K562 (cell line): ENCODE results near the gene VSIG4. TPM values are rescaled to one million over a fixed set of nuclear protein-coding genes. Genes with fewer than 3 reads are reported as not detected.

Experiments
- BHLHE40 ChIP-seq: IDR thresholded peaks from 2 replicates; pipeline ENCODE4 v1.6.1; 2011; ENCODE audit warnings: low read length, improper control_type of control experiment
- EWSR1 ChIP-seq: fragments of 450-650 bp; IDR thresholded peaks from 2 replicates; pipeline ENCODE4 v1.6.1; 2018; ENCODE audit warnings: borderline replicate concordance, mild to moderate bottlenecking, low read depth, moderate library complexity; ENCODE audit not compliant: partially characterized antibody
- KHSRP ChIP-seq: fragments of 450-650 bp; IDR thresholded peaks from 2 replicates; pipeline ENCODE4 v1.6.1; 2017
- KLF13 ChIP-seq: fragments of 450-650 bp; IDR thresholded peaks from 2 replicates; pipeline ENCODE4 v1.6.1; 2016; ENCODE audit warnings: missing genetic modification characterization, low read depth, mild to moderate bottlenecking, missing compliant biosample characterization, moderate library complexity, borderline replicate concordance
- NBN ChIP-seq: fragments of 450-650 bp; IDR thresholded peaks from 2 replicates; pipeline ENCODE4 v1.6.1; 2016; ENCODE audit warnings: low read depth, mild to moderate bottlenecking
- NFXL1 ChIP-seq: fragments of 450-650 bp; formaldehyde crosslinking; IDR thresholded peaks from 2 replicates; pipeline ENCODE4 v1.4.0; 2021; ENCODE audit warnings: mild to moderate bottlenecking
- POLR2AphosphoS2 ChIP-seq: IDR thresholded peaks from 2 replicates; pipeline ENCODE4 v1.6.1; 2012; ENCODE audit warnings: low read length, improper control_type of control experiment
- RBM25 ChIP-seq: fragments of 200-400 bp; formaldehyde crosslinking; IDR thresholded peaks from 2 replicates; pipeline ENCODE4 v1.6.1; 2018; ENCODE audit warnings: low read length, low read depth, moderate library complexity; ENCODE audit not compliant: severe bottlenecking
- ZKSCAN3 ChIP-seq: fragments of 250-450 bp; sonication (Bioruptor Pico); IDR thresholded peaks from 2 replicates; pipeline ENCODE4 v1.4.0; 2020
- ZNF584 ChIP-seq: fragments of 200-800 bp; sonication (Bioruptor generic); IDR thresholded peaks from 2 replicates; pipeline ENCODE4 v1.6.1; 2016; ENCODE audit warnings: low read depth, mild to moderate bottlenecking, missing genetic modification characterization, missing compliant biosample characterization
- polyA plus RNA-seq, 8 experiments: library from polyadenylated mRNA; depleted of rRNA in 4 of 8; stranded (reverse) in 5 of 8; unstranded in 3 of 8; fragments of >200 nt; fragmentation: Nextera tagmentation in 2 of 8; fragmentation: Illumina TruSeq in 1 of 8; extraction: Ambion mirVana in 2 of 8; extraction: Trizol in 1 of 8; gene quantifications; 2 replicates each; pipeline versions ENCODE4 v1.2.1 to v1.2.3, GENCODE V29; 2011 to 2014; ENCODE audit warnings: inconsistent platforms in 1 of 8, missing spikeins in 1 of 8
- total RNA-seq, 7 experiments: library from RNA; depleted of rRNA in 6 of 7; stranded (reverse); fragments of >200 nt in 6 of 7; fragmentation: Illumina TruSeq in 2 of 7; extraction: Trizol in 2 of 7; gene quantifications; 2 replicates each; pipeline versions ENCODE4 v1.2.1 to v1.2.3, GENCODE V29; 2011 to 2021; ENCODE audit warnings: low replicate concordance in 1 of 7
- TF ChIP-seq, protein P1 (sequence below): fragments of 250-450 bp; sonication (Bioruptor Pico); IDR thresholded peaks from 2 replicates; pipeline ENCODE4 v1.5.0; 2020; ENCODE audit warnings: mild to moderate bottlenecking
- TF ChIP-seq, protein P2 (sequence below): sonication (generic); formaldehyde crosslinking; IDR thresholded peaks from 2 replicates; pipeline ENCODE4 v1.5.0; 2020; ENCODE audit warnings: missing genetic modification reagents
- TF ChIP-seq, protein P3 (sequence below): fragments of 250-450 bp; sonication (Bioruptor Pico); IDR thresholded peaks from 2 replicates; pipeline ENCODE4 v1.4.0; 2020; ENCODE audit warnings: borderline replicate concordance
- TF ChIP-seq, protein P4 (sequence below): sonication (generic); formaldehyde crosslinking; IDR thresholded peaks from 2 replicates; pipeline ENCODE4 v1.8.0; 2023; ENCODE audit warnings: mild to moderate bottlenecking, missing genetic modification reagents
- TF ChIP-seq, protein P5 (sequence below): fragments of 250-450 bp; sonication (Bioruptor Pico); IDR thresholded peaks from 2 replicates; pipeline ENCODE4 v1.8.0; 2022; ENCODE audit warnings: inconsistent platforms
- TF ChIP-seq, protein P6 (sequence below): fragments of 450-650 bp; IDR thresholded peaks from 2 replicates; pipeline ENCODE4 v1.7.0; 2016; ENCODE audit warnings: borderline replicate concordance

The VSIG4 gene
- total and polyA plus RNA-seq, 9 of the 15 experiments (the other 6 are each of a cell fraction or from before 2014, with no cell fraction given): 0.22 to 1.6 (median 0.46) TPM; not detected in 1

DNA sequence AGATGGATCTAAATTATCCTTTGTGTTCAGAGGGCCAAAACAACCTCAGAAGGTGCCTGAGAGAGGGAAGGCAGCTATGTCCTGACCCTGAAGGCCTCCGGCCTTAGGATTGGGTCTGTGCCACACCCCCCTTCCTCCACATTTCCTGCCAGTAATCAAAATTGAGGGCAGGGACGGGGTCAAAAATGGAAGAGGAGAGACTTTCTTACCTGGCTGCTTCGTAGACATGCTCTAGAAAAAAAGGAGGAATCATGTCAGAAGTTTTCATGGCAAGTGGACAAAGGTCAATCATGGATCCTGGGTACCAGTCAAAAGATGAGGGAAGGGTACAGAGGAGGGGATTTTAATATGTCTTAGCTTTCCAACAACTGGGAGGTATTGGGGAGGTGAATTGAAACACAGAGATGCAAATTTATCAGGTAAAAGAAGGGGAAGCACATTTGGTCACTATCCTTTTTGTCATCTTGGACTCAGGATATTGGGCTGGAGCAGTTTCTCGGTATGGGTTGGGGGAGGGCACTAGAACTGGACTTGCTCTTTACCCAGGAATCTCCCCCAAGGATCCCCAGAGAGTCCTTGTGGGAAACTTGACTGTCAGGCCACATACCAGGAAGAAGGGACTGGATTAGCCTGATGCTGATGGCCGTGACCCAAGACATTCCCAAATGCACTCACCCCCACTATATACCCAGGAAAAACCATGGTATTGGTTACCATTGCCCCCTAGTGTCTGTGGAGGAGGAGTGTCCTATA, 17.1 kb downstream of the VSIG4 start (continued):
- TF ChIP-seq, protein P1, sequence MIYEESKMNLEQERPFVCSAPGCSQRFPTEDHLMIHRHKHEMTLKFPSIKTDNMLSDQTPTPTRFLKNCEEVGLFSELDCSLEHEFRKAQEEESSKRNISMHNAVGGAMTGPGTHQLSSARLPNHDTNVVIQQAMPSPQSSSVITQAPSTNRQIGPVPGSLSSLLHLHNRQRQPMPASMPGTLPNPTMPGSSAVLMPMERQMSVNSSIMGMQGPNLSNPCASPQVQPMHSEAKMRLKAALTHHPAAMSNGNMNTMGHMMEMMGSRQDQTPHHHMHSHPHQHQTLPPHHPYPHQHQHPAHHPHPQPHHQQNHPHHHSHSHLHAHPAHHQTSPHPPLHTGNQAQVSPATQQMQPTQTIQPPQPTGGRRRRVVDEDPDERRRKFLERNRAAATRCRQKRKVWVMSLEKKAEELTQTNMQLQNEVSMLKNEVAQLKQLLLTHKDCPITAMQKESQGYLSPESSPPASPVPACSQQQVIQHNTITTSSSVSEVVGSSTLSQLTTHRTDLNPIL: peak; percentile 57; the same call in 1 of the 2 replicates
- TF ChIP-seq, protein P2, sequence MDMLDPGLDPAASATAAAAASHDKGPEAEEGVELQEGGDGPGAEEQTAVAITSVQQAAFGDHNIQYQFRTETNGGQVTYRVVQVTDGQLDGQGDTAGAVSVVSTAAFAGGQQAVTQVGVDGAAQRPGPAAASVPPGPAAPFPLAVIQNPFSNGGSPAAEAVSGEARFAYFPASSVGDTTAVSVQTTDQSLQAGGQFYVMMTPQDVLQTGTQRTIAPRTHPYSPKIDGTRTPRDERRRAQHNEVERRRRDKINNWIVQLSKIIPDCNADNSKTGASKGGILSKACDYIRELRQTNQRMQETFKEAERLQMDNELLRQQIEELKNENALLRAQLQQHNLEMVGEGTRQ: no peak
- TF ChIP-seq, protein P3, sequence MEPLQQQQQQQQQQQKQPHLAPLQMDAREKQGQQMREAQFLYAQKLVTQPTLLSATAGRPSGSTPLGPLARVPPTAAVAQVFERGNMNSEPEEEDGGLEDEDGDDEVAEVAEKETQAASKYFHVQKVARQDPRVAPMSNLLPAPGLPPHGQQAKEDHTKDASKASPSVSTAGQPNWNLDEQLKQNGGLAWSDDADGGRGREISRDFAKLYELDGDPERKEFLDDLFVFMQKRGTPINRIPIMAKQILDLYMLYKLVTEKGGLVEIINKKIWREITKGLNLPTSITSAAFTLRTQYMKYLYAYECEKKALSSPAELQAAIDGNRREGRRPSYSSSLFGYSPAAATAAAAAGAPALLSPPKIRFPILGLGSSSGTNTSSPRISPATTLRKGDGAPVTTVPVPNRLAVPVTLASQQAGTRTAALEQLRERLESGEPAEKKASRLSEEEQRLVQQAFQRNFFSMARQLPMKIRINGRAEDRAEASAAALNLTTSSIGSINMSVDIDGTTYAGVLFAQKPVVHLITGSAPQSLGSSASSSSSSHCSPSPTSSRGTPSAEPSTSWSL (CRISPR knock-in tag): no peak
- TF ChIP-seq RBM25 (no peak), NFXL1 (no peak), ZKSCAN3 (CRISPR knock-in tag) (no peak), ZNF584 (CRISPR knock-in tag) (no peak), KLF13 (no peak), EWSR1 (no peak), POLR2AphosphoS2 (peak; percentile 54), BHLHE40 (no peak), NBN (peak; percentile 24; the same call in 1 of the 2 replicates), KHSRP (no peak)
- TF ChIP-seq, protein P4, sequence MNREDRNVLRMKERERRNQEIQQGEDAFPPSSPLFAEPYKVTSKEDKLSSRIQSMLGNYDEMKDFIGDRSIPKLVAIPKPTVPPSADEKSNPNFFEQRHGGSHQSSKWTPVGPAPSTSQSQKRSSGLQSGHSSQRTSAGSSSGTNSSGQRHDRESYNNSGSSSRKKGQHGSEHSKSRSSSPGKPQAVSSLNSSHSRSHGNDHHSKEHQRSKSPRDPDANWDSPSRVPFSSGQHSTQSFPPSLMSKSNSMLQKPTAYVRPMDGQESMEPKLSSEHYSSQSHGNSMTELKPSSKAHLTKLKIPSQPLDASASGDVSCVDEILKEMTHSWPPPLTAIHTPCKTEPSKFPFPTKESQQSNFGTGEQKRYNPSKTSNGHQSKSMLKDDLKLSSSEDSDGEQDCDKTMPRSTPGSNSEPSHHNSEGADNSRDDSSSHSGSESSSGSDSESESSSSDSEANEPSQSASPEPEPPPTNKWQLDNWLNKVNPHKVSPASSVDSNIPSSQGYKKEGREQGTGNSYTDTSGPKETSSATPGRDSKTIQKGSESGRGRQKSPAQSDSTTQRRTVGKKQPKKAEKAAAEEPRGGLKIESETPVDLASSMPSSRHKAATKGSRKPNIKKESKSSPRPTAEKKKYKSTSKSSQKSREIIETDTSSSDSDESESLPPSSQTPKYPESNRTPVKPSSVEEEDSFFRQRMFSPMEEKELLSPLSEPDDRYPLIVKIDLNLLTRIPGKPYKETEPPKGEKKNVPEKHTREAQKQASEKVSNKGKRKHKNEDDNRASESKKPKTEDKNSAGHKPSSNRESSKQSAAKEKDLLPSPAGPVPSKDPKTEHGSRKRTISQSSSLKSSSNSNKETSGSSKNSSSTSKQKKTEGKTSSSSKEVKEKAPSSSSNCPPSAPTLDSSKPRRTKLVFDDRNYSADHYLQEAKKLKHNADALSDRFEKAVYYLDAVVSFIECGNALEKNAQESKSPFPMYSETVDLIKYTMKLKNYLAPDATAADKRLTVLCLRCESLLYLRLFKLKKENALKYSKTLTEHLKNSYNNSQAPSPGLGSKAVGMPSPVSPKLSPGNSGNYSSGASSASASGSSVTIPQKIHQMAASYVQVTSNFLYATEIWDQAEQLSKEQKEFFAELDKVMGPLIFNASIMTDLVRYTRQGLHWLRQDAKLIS (CRISPR knock-in tag): no peak
- TF ChIP-seq, protein P5, sequence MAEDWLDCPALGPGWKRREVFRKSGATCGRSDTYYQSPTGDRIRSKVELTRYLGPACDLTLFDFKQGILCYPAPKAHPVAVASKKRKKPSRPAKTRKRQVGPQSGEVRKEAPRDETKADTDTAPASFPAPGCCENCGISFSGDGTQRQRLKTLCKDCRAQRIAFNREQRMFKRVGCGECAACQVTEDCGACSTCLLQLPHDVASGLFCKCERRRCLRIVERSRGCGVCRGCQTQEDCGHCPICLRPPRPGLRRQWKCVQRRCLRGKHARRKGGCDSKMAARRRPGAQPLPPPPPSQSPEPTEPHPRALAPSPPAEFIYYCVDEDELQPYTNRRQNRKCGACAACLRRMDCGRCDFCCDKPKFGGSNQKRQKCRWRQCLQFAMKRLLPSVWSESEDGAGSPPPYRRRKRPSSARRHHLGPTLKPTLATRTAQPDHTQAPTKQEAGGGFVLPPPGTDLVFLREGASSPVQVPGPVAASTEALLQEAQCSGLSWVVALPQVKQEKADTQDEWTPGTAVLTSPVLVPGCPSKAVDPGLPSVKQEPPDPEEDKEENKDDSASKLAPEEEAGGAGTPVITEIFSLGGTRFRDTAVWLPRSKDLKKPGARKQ (CRISPR knock-in tag): no peak
- TF ChIP-seq, protein P6, sequence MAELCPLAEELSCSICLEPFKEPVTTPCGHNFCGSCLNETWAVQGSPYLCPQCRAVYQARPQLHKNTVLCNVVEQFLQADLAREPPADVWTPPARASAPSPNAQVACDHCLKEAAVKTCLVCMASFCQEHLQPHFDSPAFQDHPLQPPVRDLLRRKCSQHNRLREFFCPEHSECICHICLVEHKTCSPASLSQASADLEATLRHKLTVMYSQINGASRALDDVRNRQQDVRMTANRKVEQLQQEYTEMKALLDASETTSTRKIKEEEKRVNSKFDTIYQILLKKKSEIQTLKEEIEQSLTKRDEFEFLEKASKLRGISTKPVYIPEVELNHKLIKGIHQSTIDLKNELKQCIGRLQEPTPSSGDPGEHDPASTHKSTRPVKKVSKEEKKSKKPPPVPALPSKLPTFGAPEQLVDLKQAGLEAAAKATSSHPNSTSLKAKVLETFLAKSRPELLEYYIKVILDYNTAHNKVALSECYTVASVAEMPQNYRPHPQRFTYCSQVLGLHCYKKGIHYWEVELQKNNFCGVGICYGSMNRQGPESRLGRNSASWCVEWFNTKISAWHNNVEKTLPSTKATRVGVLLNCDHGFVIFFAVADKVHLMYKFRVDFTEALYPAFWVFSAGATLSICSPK: no peak
